PC-3 (cell line): ENCODE measurements around the gene CNTN1. TPM values are rescaled to one million over a fixed set of nuclear protein-coding genes. Genes with fewer than 3 reads are reported as not detected.

Experiments
- ATAC-seq: fragments of 200-7000 bp; cut with Tn5 transposase; 2 replicates; pipeline ENCODE4 v1.9.1; 2020; ENCODE audit warnings: mild to moderate bottlenecking, moderate library complexity
- BruUV-seq: library from RNA; stranded (reverse); fragments of 400-500 nt; replicated peaks from 2 replicates; lab custom pipeline; 2021; lab: Mats Ljungman, UMichigan
- CTCF ChIA-PET: fragments of 300-600 bp; sonication (Branson Sonifier 250); formaldehyde crosslinking; loops from one replicate; lab custom pipeline; 2022; ENCODE audit warnings: antibody characterized with exemption; lab: Charles Lee
- POLR2A ChIA-PET: fragments of 300-600 bp; sonication (Branson Sonifier 250); formaldehyde crosslinking; loops from one replicate; lab custom pipeline; 2022; ENCODE audit warnings: antibody characterized with exemption; ENCODE audit not compliant: unreplicated experiment; lab: Charles Lee
- DNase-seq: peaks from one replicate; pipeline ENCODE4 v3.0.0-alpha.2; 2015
- H2AFZ ChIP-seq: fragments of 300-600 bp; sonication (generic); 2 replicates; pipeline ENCODE4 v1.6.0; 2016; ENCODE audit warnings: antibody characterized with exemption, low read length
- H3F3A ChIP-seq: fragments of 300-600 bp; sonication (generic); one replicate; pipeline ENCODE4 v1.6.0; 2017; ENCODE audit warnings: antibody characterized with exemption, low read length, control low read depth, mild to moderate bottlenecking; ENCODE audit not compliant: unreplicated experiment
- H3K27ac ChIP-seq: fragments of 300-600 bp; sonication (generic); 2 replicates; pipeline ENCODE4 v1.5.1; 2016; ENCODE audit warnings: mild to moderate bottlenecking, low read length
- H3K27me3 ChIP-seq: fragments of 300-600 bp; sonication (generic); 2 replicates; pipeline ENCODE4 v1.6.1; 2016; ENCODE audit warnings: low read length, mixed read lengths
- H3K36me3 ChIP-seq: fragments of 300-600 bp; sonication (generic); 2 replicates; pipeline ENCODE4 v1.6.1; 2016; ENCODE audit warnings: low read depth, mixed run types, low read length, mixed read lengths
- H3K4me1 ChIP-seq: fragments of 300-600 bp; sonication (generic); 2 replicates; pipeline ENCODE4 v1.5.1; 2016; ENCODE audit warnings: low read length; ENCODE audit not compliant: insufficient read depth
- H3K4me2 ChIP-seq: fragments of 300-600 bp; sonication (generic); 2 replicates; pipeline ENCODE4 v1.6.0; 2016; ENCODE audit warnings: low read length
- H3K4me3 ChIP-seq: fragments of 300-600 bp; sonication (generic); 2 replicates; pipeline ENCODE4 v1.5.1; 2016; ENCODE audit warnings: mild to moderate bottlenecking, low read length, mixed read lengths
- H3K79me2 ChIP-seq: fragments of 300-600 bp; sonication (generic); 2 replicates; pipeline ENCODE4 v1.6.1; 2017; ENCODE audit warnings: low read length, mixed read lengths
- H3K9ac ChIP-seq: fragments of 300-600 bp; sonication (generic); 2 replicates; pipeline ENCODE4 v1.6.0; 2016; ENCODE audit warnings: mild to moderate bottlenecking, low read length
- H3K9me2 ChIP-seq: fragments of 300-600 bp; sonication (generic); replicated peaks from 2 replicates; pipeline ENCODE4 v1.6.1; 2016; ENCODE audit warnings: mixed run types, low read length, mixed read lengths
- H3K9me3 ChIP-seq: fragments of 300-600 bp; sonication (generic); 2 replicates; pipeline ENCODE4 v1.6.1; 2016; ENCODE audit warnings: low read length, mixed read lengths
- H4K20me1 ChIP-seq: fragments of 300-600 bp; sonication (generic); 2 replicates; pipeline ENCODE4 v1.6.1; 2016; ENCODE audit warnings: low read length, mixed read lengths
- EZH2 ChIP-seq: fragments of 300-600 bp; sonication (generic); IDR thresholded peaks from one replicate; pipeline ENCODE4 v1.6.1; 2017; ENCODE audit warnings: antibody characterized with exemption, mild to moderate bottlenecking, low read length; ENCODE audit not compliant: unreplicated experiment
- EZH2phosphoT487 ChIP-seq: fragments of 300-600 bp; sonication (generic); IDR thresholded peaks from 2 replicates; pipeline ENCODE4 v1.6.1; 2018; ENCODE audit warnings: mild to moderate bottlenecking, antibody characterized with exemption, low read length, borderline replicate concordance
- intact Hi-C: fragments of 100-400 bp; cut with micrococcal nuclease; formaldehyde crosslinking; loops from 2 replicates; pipeline ENCODE4 v1.9.0; 2023
- total RNA-seq: library from RNA; depleted of rRNA; stranded (reverse); fragments of >200 nt; gene quantifications from 2 replicates; pipeline ENCODE4 v1.2.3, GENCODE V29; 2014
- TF ChIP-seq, protein P1 (sequence below): fragments of 300-600 bp; sonication (generic); conservative IDR thresholded peaks from 2 replicates; pipeline ENCODE4 v1.5.1; 2017; ENCODE audit warnings: antibody characterized with exemption, low read depth, mild to moderate bottlenecking, low read length

Gene CNTN1
- total RNA-seq, 1 experiment from 2014 or later, result not detected

DNA sequence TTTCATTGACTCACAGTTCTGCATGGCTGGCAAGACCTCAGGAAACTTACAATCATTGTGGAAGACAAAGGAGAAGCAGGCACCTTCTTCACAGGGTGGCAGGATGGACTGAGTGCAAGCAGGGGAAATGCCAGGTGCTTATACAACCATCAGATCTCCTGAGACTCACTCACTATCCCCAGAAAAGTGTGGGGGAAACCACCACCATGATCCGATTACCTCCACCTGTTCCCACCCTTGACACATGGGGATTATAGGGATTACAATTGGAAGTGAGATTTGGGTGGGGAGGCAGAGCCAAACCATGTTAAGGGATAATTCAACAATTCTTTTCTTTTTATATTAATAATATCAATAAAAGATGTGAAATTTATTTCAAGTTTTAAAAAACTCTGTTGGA, 34.1 kb downstream of the CNTN1 start:
- DNase-seq, result no peak
- H3K4me3 ChIP-seq, result no peak overlapping the region
- H3K36me3 ChIP-seq, result no peaks in the 10 kb centered on the region
- peaks cover 5% of the 10 kb centered on the region; the same call in 1 of the 2 replicates for H3K27me3 ChIP-seq
- no peak for ATAC-seq
- no peak overlapping the region for H3K27ac ChIP-seq
- TF ChIP-seq, protein P1, sequence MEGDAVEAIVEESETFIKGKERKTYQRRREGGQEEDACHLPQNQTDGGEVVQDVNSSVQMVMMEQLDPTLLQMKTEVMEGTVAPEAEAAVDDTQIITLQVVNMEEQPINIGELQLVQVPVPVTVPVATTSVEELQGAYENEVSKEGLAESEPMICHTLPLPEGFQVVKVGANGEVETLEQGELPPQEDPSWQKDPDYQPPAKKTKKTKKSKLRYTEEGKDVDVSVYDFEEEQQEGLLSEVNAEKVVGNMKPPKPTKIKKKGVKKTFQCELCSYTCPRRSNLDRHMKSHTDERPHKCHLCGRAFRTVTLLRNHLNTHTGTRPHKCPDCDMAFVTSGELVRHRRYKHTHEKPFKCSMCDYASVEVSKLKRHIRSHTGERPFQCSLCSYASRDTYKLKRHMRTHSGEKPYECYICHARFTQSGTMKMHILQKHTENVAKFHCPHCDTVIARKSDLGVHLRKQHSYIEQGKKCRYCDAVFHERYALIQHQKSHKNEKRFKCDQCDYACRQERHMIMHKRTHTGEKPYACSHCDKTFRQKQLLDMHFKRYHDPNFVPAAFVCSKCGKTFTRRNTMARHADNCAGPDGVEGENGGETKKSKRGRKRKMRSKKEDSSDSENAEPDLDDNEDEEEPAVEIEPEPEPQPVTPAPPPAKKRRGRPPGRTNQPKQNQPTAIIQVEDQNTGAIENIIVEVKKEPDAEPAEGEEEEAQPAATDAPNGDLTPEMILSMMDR, result no peak
- TF ChIP-seq EZH2phosphoT487 (no peak), EZH2 (no peak)
- H3F3A ChIP-seq, result no peaks in the 10 kb centered on the region
- H4K20me1 ChIP-seq, result no peaks in the 10 kb centered on the region
- intact Hi-C loops, result no loop called here
- ChIA-PET POLR2A (no interaction called here), CTCF (no interaction called here)
- no peak overlapping the region for H3K9ac ChIP-seq
- no peak overlapping the region for H2AFZ ChIP-seq
- H3K4me2 ChIP-seq, result no peak overlapping the region
- H3K4me1 ChIP-seq, result no peaks in the 10 kb centered on the region
- no TSS peak for BruUV-seq
- no peaks in the 10 kb centered on the region for H3K79me2 ChIP-seq
- H3K9me2 ChIP-seq, result no peaks in the 10 kb centered on the region
- no peaks in the 10 kb centered on the region for H3K9me3 ChIP-seq

GRCh38 chr12:40727774-40728483, 35.7 kb downstream of the CNTN1 start:
- BruUV-seq, result no TSS peak
- Histone ChIP-seq H3K4me1 (no peaks in the 10 kb centered on the region), H4K20me1 (no peaks in the 10 kb centered on the region), H3K9me3 (no peaks in the 10 kb centered on the region), H3K79me2 (no peaks in the 10 kb centered on the region), H3K36me3 (no peaks in the 10 kb centered on the region), H3F3A (no peaks in the 10 kb centered on the region), H3K27ac (no peak overlapping the region), H3K9me2 (no peaks in the 10 kb centered on the region), H2AFZ (no peak overlapping the region), H3K9ac (no peak overlapping the region), H3K4me2 (no peak overlapping the region), H3K27me3 (peaks cover 5% of the 10 kb centered on the region; the same call in 1 of the 2 replicates), H3K4me3 (no peak overlapping the region)
- TF ChIP-seq EZH2 (no peak), EZH2phosphoT487 (no peak)
- TF ChIP-seq, protein P1, result no peak
- no peak for DNase-seq
- ChIA-PET POLR2A (no interaction called here), CTCF (no interaction called here)
- no peak for ATAC-seq
- intact Hi-C loops, result no loop called here

GRCh38 chr12:40730281-40730680, 38.0 kb downstream of the CNTN1 start:
- Histone ChIP-seq H3K79me2 (no peaks in the 10 kb centered on the region), H2AFZ (no peak overlapping the region), H3K36me3 (no peaks in the 10 kb centered on the region), H3K4me3 (no peak overlapping the region), H3K4me2 (no peak overlapping the region), H3K9me2 (no peaks in the 10 kb centered on the region), H3K4me1 (no peaks in the 10 kb centered on the region), H3K27ac (no peak overlapping the region), H3K9ac (no peak overlapping the region), H3K27me3 (peaks cover 5% of the 10 kb centered on the region; the same call in 1 of the 2 replicates), H3K9me3 (no peaks in the 10 kb centered on the region), H4K20me1 (no peaks in the 10 kb centered on the region), H3F3A (no peaks in the 10 kb centered on the region)
- no TSS peak for BruUV-seq
- no peak for ATAC-seq
- no peak for DNase-seq
- intact Hi-C loops, result no loop called here
- CTCF ChIA-PET, result no interaction called here
- TF ChIP-seq EZH2phosphoT487 (no peak), EZH2 (no peak)
- TF ChIP-seq, protein P1, result no peak
- POLR2A ChIA-PET, result no interaction called here
